KMS-11 (cell line): ENCODE measurements around the gene SAMD14.

Source experiments
- H2AFZ ChIP-seq: fragments of 200-600 bp; sonication (generic); 2 replicates; pipeline ENCODE4 v1.6.1; 2016; ENCODE audit warnings: antibody characterized with exemption, mixed run types, low read depth
- H3K27ac ChIP-seq: fragments of 200-600 bp; sonication (generic); 2 replicates; pipeline ENCODE4 v1.6.1; 2016; ENCODE audit warnings: mild to moderate bottlenecking, mixed run types
- H3K27me3 ChIP-seq: fragments of 200-600 bp; sonication (generic); 2 replicates; pipeline ENCODE4 v1.6.1; 2017; ENCODE audit warnings: mild to moderate bottlenecking, low read depth, mixed run types, moderate library complexity; ENCODE audit not compliant: insufficient read depth
- H3K36me3 ChIP-seq: fragments of 200-600 bp; sonication (generic); 2 replicates; pipeline ENCODE4 v1.6.1; 2017; ENCODE audit warnings: mild to moderate bottlenecking, mixed run types; ENCODE audit not compliant: insufficient read depth
- H3K4me1 ChIP-seq: fragments of 200-600 bp; sonication (generic); 2 replicates; pipeline ENCODE4 v1.6.1; 2016; ENCODE audit warnings: mild to moderate bottlenecking, low read depth, mixed run types; ENCODE audit not compliant: poor library complexity, severe bottlenecking
- H3K4me2 ChIP-seq: fragments of 200-600 bp; sonication (generic); 2 replicates; pipeline ENCODE4 v1.7.0; 2016; ENCODE audit warnings: mild to moderate bottlenecking, mixed run types
- H3K4me3 ChIP-seq: fragments of 200-600 bp; sonication (generic); IDR thresholded peaks from 2 replicates; pipeline ENCODE4 v1.6.1; 2017; ENCODE audit warnings: low read depth, low read length, mixed read lengths; ENCODE audit not compliant: insufficient read depth
- H3K79me2 ChIP-seq: fragments of 200-600 bp; sonication (generic); 2 replicates; pipeline ENCODE4 v1.6.1; 2016; ENCODE audit warnings: low read depth, mixed run types; ENCODE audit not compliant: insufficient read depth
- H3K9ac ChIP-seq: fragments of 200-600 bp; sonication (generic); 2 replicates; pipeline ENCODE4 v1.6.1; 2016; ENCODE audit warnings: mild to moderate bottlenecking, mixed run types
- H4K20me1 ChIP-seq: fragments of 200-600 bp; sonication (generic); 2 replicates; pipeline ENCODE4 v1.6.1; 2016; ENCODE audit warnings: mild to moderate bottlenecking, mixed run types; ENCODE audit not compliant: insufficient read depth
- TF ChIP-seq, protein P1 (sequence below): fragments of 200-600 bp; sonication (generic); conservative IDR thresholded peaks from 2 replicates; pipeline ENCODE4 v1.6.1; 2017; ENCODE audit warnings: low read depth, mild to moderate bottlenecking, antibody characterized with exemption, low read length, moderate library complexity, mixed read lengths

Gene SAMD14

DNA sequence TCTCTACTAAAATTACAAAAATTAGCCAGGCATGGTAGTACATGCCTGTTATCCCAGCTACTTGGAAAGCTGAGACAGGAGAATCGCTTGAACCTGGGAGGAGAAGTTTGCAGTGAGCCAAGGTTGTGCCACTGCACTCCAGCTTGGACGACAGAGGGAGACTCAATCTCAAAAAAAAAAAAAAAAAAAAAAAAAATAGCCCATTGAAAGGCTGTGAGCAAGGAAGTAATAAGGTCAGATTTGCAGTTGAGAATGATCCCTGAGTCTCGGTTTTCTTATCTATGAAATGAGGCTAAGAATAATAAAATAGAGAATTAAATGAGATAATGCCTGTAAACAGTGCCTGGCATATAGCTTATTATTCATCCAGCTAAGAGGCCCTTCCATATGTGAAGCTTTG lies 36.2 kb downstream of the SAMD14 start:
- Histone ChIP-seq H2AFZ (peak overlapping the region; percentile 92; the same call in 1 of the 2 replicates), H3K4me3 (no peak overlapping the region), H3K27me3 (peaks cover 22% of the 10 kb centered on the region), H4K20me1 (no peaks in the 10 kb centered on the region), H3K27ac (no peak overlapping the region), H3K9ac (no peak overlapping the region), H3K36me3 (no peaks in the 10 kb centered on the region), H3K79me2 (peaks cover 4% of the 10 kb centered on the region; the same call in 1 of the 2 replicates), H3K4me1 (peaks cover 16% of the 10 kb centered on the region), H3K4me2 (peak overlapping the region; percentile 83; the same call in 1 of the 2 replicates)
- TF ChIP-seq, protein P1, sequence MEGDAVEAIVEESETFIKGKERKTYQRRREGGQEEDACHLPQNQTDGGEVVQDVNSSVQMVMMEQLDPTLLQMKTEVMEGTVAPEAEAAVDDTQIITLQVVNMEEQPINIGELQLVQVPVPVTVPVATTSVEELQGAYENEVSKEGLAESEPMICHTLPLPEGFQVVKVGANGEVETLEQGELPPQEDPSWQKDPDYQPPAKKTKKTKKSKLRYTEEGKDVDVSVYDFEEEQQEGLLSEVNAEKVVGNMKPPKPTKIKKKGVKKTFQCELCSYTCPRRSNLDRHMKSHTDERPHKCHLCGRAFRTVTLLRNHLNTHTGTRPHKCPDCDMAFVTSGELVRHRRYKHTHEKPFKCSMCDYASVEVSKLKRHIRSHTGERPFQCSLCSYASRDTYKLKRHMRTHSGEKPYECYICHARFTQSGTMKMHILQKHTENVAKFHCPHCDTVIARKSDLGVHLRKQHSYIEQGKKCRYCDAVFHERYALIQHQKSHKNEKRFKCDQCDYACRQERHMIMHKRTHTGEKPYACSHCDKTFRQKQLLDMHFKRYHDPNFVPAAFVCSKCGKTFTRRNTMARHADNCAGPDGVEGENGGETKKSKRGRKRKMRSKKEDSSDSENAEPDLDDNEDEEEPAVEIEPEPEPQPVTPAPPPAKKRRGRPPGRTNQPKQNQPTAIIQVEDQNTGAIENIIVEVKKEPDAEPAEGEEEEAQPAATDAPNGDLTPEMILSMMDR, result no peak

DNA sequence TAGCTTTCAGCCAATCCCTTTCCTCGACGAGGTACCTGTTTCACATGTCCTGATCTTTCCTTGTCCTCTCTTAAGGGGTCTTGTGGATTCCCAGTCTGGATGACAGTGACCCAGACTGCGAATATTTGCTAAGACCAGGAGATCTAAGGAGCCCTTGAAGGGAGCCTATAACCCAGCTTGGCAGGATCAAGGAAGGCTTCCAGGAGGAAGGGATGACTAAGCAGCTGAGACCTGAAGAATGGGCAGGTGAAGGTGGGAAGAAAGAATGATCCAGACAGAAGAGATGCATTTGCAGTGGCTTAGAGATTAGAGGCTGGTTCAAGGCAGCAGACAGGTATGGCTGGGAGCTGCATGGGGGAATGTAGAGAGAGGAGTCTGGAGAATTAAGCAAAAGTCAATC lies 36.7 kb downstream of the SAMD14 start:
- Histone ChIP-seq H3K4me2 (no peak overlapping the region), H3K36me3 (no peaks in the 10 kb centered on the region), H3K4me1 (peaks cover 16% of the 10 kb centered on the region), H3K27ac (no peak overlapping the region), H4K20me1 (no peaks in the 10 kb centered on the region), H3K9ac (no peak overlapping the region), H3K79me2 (peaks cover 4% of the 10 kb centered on the region; the same call in 1 of the 2 replicates), H3K27me3 (peaks cover 27% of the 10 kb centered on the region), H2AFZ (no peak overlapping the region), H3K4me3 (no peak overlapping the region)
- TF ChIP-seq, protein P1, result no peak

DNA sequence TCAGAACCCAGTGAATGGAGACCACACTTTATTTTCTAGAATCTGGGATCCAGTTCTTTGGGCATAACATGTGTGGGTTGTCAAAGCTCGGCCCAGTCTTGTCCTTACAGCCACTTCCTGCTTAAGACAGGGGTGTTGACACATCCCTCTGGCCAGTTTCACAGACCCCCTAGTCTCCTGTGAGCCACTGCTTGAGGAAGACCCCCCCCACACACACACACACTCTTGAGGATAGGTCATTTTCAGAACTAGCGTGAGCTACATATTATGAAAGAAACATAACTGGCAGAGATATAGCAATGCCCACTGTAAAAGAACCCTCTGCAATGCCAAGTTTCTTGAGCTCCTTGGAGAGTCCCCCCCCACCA lies 38.1 kb downstream of the SAMD14 start:
- Histone ChIP-seq H4K20me1 (no peaks in the 10 kb centered on the region), H3K27ac (no peak overlapping the region), H3K79me2 (peaks cover 4% of the 10 kb centered on the region; the same call in 1 of the 2 replicates), H3K27me3 (peaks cover 28% of the 10 kb centered on the region), H3K4me1 (peaks cover 16% of the 10 kb centered on the region), H3K4me2 (no peak overlapping the region), H3K9ac (no peak overlapping the region), H3K4me3 (no peak overlapping the region), H3K36me3 (no peaks in the 10 kb centered on the region), H2AFZ (no peak overlapping the region)
- TF ChIP-seq, protein P1, result no peak

DNA sequence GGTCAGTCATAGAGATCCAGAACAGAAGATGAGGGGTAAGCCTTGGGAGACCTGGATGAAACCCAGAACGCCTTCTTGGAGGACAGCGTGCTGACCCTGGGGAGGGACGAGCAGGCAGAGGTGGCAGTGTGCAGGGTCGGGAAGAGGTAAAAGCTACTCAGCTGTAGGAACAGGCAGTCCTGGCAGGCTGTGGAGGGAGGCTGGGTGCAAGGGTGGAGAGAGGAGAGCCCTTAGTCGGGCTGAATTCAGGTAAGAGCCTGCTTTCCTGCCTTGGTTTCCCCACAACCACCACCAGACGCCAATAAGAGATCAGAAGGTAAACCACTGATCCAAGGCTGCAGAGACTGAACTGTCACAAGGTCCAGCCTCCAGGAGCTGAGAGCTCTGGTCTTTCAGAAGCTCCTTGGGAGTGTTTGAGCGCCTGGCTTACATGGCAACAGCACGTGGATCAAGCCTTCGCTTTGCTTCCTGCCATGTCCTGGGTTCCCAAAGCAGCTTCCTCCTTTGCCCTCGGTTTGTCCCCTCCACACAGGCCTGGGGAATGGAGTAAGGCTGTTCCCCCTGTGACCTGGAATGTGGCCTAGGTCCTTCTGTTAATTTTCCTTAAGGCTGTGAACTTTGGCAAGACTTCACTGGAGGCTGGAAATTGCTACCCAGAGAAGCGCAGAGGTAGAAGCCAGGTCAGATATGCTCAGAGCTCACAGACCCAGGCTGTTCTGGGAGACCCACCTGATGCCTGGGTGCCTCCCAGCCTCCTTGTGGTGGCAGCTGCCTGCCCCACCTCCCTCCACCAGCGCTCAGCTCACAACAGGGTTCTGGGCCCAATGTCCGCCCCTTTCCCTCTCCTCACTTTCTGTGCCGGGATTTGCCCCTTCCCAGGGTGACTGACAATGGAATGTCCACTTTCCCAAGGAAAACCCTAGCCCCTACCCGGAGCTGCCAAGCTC lies 38.7 kb downstream of the SAMD14 start:
- H3K36me3 ChIP-seq, result no peaks in the 10 kb centered on the region
- H2AFZ ChIP-seq, result no peak overlapping the region
- H3K79me2 ChIP-seq, result peaks cover 4% of the 10 kb centered on the region; the same call in 1 of the 2 replicates
- no peak overlapping the region for H3K4me2 ChIP-seq
- H3K27me3 ChIP-seq, result peaks cover 28% of the 10 kb centered on the region
- H3K4me3 ChIP-seq, result no peak overlapping the region
- no peak overlapping the region for H3K9ac ChIP-seq
- TF ChIP-seq, protein P1, result no peak
- peaks cover 15% of the 10 kb centered on the region for H3K4me1 ChIP-seq
- no peaks in the 10 kb centered on the region for H4K20me1 ChIP-seq
- H3K27ac ChIP-seq, result no peak overlapping the region
